HG03064 (cell line): ENCODE measurements around the gene SDC3.

Experiments used
- ATAC-seq: cut with Tn5 transposase; IDR thresholded peaks from one replicate; pipeline ENCODE4 v1.9.1; 2021; ENCODE audit warnings: low read depth; ENCODE audit not compliant: unreplicated experiment

SDC3 gene

GRCh38 chr1:30892671-30893073, 15.9 kb downstream of the SDC3 start:
- no peak for ATAC-seq

GRCh38 chr1:30891227-30891552, 17.4 kb downstream of the SDC3 start:
- ATAC-seq = no peak

DNA sequence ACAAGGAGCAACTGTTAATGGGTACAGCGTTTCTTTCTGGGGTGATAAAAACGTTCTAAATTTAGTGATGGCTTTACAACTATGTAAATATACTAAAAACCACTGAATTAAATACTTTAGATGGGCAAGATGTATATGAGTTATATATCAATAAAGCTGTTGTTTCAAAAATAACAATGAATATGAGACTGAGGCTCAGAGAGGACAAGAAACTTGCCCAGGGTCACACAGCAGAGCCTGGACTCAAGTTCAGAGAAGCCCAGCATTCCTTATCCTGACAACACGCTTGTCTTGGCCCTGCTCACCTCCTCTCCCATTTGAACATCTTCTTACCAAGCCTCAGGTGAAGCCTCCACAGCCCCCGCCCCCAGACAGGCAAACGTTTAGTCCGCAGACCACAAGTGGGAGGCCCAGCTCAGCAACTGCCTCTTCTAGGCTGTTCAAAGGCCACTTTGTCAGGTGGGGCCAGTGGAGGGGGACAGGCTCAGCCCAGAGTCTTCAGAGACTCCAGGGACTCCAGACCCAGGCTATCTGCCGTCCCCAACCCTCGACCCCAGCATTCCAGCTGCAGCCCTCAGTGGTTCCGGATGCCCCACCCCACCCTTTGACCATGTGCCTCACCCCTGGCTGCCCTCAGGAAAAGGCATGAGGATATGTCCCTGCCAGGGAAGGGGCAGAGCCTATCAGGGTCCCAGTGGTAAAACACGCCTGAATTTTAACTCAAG, 17.9 kb downstream of the SDC3 start:
- no peak for ATAC-seq

DNA sequence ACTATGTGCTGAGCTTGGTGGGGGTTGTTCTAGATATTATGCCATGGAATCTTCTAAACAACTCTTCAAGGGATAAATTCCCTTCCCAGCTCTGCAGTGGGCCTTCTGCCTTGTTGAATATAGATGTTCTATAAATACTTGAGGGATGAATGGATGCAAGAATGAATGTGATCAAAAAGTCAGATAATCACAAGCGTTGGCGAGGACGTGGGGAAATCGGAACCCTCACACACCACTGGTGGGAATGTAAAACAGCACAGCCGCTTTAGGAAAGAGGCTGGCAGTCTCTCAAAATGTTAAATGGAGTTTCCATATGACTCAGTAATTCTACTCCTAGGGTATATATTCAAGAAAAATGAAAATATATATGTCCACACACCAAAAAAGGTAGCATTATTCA, 19.0 kb downstream of the SDC3 start:
- ATAC-seq = no peak

- ATAC-seq = no peak
These were observed 19.6 kb downstream of the SDC3 start for GRCh38 chr1:30888975-30889374.

- ATAC-seq = no peak
These were observed 20.2 kb downstream of the SDC3 start for GRCh38 chr1:30888391-30888790.

GRCh38 chr1:30887485-30888315, 20.9 kb downstream of the SDC3 start:
- no peak for ATAC-seq

- no peak for ATAC-seq
These were observed 21.7 kb downstream of the SDC3 start for GRCh38 chr1:30886710-30887428.

DNA sequence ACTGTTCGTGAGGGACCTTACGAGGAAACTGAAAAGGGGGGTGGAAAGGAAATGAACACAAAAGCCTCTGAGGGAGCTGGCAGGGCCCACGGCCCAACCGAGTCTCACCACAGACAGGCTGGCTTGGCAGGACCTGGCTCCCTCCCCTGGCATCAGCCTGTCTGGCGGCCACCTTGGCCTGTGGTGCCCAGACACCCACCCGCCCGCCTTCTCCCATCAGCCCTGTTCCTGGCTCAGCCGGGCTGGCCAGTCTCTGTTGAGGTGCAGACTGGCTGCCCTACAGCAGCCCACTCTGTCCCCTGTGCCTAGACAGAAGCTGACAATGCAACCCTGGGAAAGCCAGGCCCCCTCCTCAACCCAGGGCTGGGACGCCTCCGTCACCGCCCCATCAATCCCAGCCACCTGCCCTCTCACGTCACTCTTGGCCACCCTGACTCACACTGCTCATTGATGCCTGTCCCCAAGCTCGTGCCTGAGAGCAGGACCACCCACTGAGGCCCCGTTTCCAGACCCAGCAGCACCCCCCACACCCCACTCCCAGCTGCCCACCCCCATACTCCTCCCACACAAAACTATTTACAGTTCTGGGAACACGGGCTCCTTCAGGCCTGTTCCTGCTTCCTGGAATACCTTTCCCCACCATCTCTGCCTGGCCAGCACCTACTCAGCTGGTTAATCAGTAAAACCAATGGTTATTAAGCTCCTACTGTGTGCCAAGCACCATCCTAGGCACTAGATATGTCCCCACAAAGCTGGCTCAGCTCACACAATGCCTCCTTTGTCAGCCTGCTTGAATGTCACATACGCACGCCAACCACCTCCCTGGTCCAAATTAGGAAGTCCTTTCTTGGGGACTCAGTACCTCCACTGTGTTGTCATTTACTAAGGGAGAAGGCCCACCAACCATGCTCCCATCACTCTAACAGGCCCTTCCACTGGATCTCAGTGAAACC, 22.7 kb downstream of the SDC3 start:
- ATAC-seq = no peak

DNA sequence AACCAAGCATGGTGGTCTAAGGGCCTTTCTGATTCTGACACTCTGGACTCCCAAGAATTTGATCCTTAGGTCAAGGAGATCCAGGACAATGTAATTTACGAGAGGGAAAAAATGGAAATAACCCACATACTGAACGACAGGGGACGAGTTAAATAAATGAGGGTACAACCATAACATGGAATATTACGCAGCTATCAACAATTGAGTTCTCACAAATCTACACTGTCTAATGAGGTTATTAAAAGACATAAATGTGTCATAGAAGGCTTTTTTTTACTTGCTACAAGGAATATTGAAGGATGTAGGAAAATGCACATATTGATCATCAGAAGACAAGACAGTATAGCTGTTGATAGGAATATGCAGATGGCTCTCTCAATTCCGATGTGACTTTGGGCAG, 23.8 kb downstream of the SDC3 start:
- ATAC-seq = no peak

- no peak for ATAC-seq
These were observed 25.0 kb downstream of the SDC3 start for GRCh38 chr1:30883389-30884172.

GRCh38 chr1:30882678-30883388, 25.7 kb downstream of the SDC3 start:
- ATAC-seq = no peak

- peak; percentile 68 for ATAC-seq
These were observed 27.0 kb downstream of the SDC3 start for GRCh38 chr1:30881319-30882181.

GRCh38 chr1:30880678-30881318, 27.8 kb downstream of the SDC3 start:
- ATAC-seq = no peak

DNA sequence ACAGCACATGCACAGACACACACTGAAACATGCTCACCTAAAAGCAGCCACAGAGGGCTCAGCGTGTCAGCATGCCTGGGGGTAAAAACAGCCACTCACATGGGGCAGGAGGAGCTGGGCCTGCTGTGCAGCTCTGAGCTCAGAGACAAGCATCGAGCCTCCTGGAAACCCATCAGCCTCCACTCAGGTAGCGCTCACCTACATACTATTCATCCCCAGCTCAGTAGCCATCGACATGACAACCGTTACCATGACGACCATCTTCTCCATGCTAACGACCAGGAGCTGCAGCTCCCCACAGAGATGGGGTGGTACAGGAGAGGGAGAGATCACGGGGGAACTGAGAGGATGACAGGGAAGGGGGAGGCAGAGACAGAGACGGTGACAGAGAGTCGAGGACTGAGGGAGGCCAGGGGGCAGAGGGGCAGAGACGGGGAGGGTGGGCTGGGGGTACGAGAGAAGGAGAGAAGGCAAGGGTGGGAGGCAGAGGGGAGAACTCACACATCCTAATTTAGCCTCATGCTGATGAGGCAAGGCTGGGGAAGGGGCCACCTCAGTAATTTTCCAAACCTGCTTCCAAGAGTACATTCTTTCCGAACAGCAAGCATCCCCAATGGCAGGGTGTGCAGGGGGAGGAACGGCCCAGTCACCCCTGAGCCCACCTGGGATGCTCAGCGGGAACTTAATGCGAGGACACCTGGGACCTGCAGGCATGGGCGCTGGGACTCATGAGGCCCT, 28.4 kb downstream of the SDC3 start:
- no peak for ATAC-seq

DNA sequence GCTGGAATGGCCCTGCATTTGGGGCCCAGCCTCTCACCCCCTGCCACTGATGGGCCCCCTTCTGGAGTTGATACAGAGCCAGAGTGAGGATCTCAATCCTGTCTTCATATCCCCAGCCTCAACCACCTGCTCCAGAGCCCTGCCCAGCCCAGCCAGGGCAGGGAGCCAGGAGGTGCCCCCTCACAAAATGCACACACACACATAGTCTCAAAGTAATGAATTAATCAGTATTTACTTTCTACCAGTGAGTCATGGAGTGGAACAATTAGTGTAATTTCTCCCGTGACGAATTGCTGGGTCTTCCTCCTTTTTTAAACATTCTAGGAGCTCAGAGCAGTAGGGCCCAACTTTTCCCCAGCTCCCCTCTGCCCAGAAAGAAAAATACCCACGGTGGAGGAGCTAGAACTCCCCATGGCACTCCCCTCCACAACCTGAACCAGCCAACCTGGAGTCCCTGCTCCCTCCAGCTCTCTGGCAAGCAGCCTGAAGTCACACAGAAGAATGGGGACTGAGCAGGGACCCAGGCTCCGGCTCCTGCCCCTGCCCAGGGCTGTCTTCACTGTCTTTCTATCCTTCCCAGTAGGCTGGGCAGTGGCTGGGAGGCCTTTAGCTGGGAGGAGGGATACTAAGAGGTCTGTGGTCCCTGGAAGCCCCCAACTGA, 29.3 kb downstream of the SDC3 start:
- no peak for ATAC-seq
